K562 (cell line): Measurements from ENCODE around the gene MYEF2. TPM values are rescaled to one million over a fixed set of nuclear protein-coding genes. Genes with fewer than 3 reads are reported as not detected.

ENCODE experiments used
- ATF3 ChIP-seq, 2 experiments: fragments of 450-650 bp in 1 of 2; sonication (generic) in 1 of 2; formaldehyde crosslinking in 1 of 2; IDR thresholded peaks in 1 of 2; conservative IDR thresholded peaks in 1 of 2; 2 replicates each; pipeline versions ENCODE4 v1.6.1 to v1.8.1; 2016 to 2023; ENCODE audit warnings: mild to moderate bottlenecking in 2 of 2, moderate library complexity in 2 of 2, inconsistent platforms in 1 of 2, missing genetic modification reagents in 1 of 2
- ILF3 ChIP-seq: fragments of 450-650 bp; IDR thresholded peaks from 2 replicates; pipeline ENCODE4 v1.6.1; 2018; ENCODE audit warnings: antibody characterized with exemption, mild to moderate bottlenecking, moderate library complexity, borderline replicate concordance
- JUND ChIP-seq, 2 experiments: IDR thresholded peaks; 2 replicates in 1 of 2; 3 replicates in 1 of 2; pipeline ENCODE4 v1.6.1; 2011; ENCODE audit warnings: borderline replicate concordance in 2 of 2, low read depth in 2 of 2, low read length in 2 of 2, improper control_type of control experiment in 1 of 2, missing biosample characterization in 1 of 2, missing genetic modification characterization in 1 of 2, missing genetic modification reagents in 1 of 2
- MCM5 ChIP-seq: fragments of 450-650 bp; IDR thresholded peaks from 2 replicates; pipeline ENCODE4 v1.6.1; 2016; ENCODE audit warnings: low read depth
- MLX ChIP-seq, 2 experiments: fragments of 450-650 bp in 1 of 2; sonication (generic) in 1 of 2; formaldehyde crosslinking; conservative IDR thresholded peaks; 2 replicates each; pipeline versions ENCODE4 v1.4.0 to v1.8.1; 2020 to 2022; ENCODE audit warnings: mild to moderate bottlenecking in 1 of 2, missing genetic modification reagents in 1 of 2
- SRSF1 ChIP-seq: fragments of 200-400 bp; formaldehyde crosslinking; IDR thresholded peaks from 2 replicates; pipeline ENCODE4 v1.6.1; 2017; ENCODE audit warnings: mild to moderate bottlenecking, low read depth, low read length, moderate library complexity
- STAT6 ChIP-seq: sonication (generic); formaldehyde crosslinking; IDR thresholded peaks from 2 replicates; pipeline ENCODE4 v1.8.1; 2023; ENCODE audit warnings: mild to moderate bottlenecking, missing genetic modification reagents
- TCF7 ChIP-seq: sonication (generic); IDR thresholded peaks from 2 replicates; pipeline ENCODE4 v1.6.1; 2016; ENCODE audit warnings: antibody characterized with exemption, borderline replicate concordance
- TFE3 ChIP-seq: fragments of 450-650 bp; formaldehyde crosslinking; IDR thresholded peaks from 2 replicates; pipeline ENCODE4 v1.4.0; 2020; ENCODE audit warnings: mild to moderate bottlenecking, mixed read lengths
- YY1 ChIP-seq, 3 experiments: IDR thresholded peaks; 2 replicates each; pipeline ENCODE4 v1.6.1; 2011; ENCODE audit warnings: low read length in 2 of 3, mild to moderate bottlenecking in 2 of 3, moderate library complexity in 2 of 3, borderline replicate concordance in 1 of 3, control low read depth in 1 of 3, low read depth in 1 of 3; ENCODE audit not compliant: insufficient read depth in 3 of 3, insufficient replicate concordance in 2 of 3, control insufficient read depth in 1 of 3, insufficient read length in 1 of 3; ENCODE audit errors: extremely low read depth in 1 of 3
- ZNF639 ChIP-seq, 2 experiments: fragments of 200-800 bp in 1 of 2; sonication (Bioruptor generic) in 1 of 2; sonication (generic) in 1 of 2; formaldehyde crosslinking in 1 of 2; IDR thresholded peaks in 1 of 2; conservative IDR thresholded peaks in 1 of 2; 2 replicates each; pipeline versions ENCODE4 v1.5.0 to v1.6.1; 2016 to 2020; ENCODE audit warnings: missing compliant biosample characterization in 1 of 2, missing genetic modification characterization in 1 of 2, missing genetic modification reagents in 1 of 2
- ZNF699 ChIP-seq: fragments of 250-450 bp; sonication (Bioruptor Pico); IDR thresholded peaks from 2 replicates; pipeline ENCODE4 v1.8.0; 2021; ENCODE audit warnings: mild to moderate bottlenecking, moderate library complexity; ENCODE audit not compliant: insufficient replicate concordance
- ZNF830 ChIP-seq: fragments of 250-450 bp; sonication (Bioruptor Pico); IDR thresholded peaks from 2 replicates; pipeline ENCODE4 v1.5.0; 2021; ENCODE audit warnings: mild to moderate bottlenecking
- polyA plus RNA-seq, 8 experiments: library from polyadenylated mRNA; depleted of rRNA in 4 of 8; stranded (reverse) in 5 of 8; unstranded in 3 of 8; fragments of >200 nt; fragmentation: Nextera tagmentation in 2 of 8; fragmentation: Illumina TruSeq in 1 of 8; extraction: Ambion mirVana in 2 of 8; extraction: Trizol in 1 of 8; gene quantifications; 2 replicates each; pipeline versions ENCODE4 v1.2.1 to v1.2.3, GENCODE V29; 2011 to 2014; ENCODE audit warnings: inconsistent platforms in 1 of 8, missing spikeins in 1 of 8
- total RNA-seq, 7 experiments: library from RNA; depleted of rRNA in 6 of 7; stranded (reverse); fragments of >200 nt in 6 of 7; fragmentation: Illumina TruSeq in 2 of 7; extraction: Trizol in 2 of 7; gene quantifications; 2 replicates each; pipeline versions ENCODE4 v1.2.1 to v1.2.3, GENCODE V29; 2011 to 2021; ENCODE audit warnings: low replicate concordance in 1 of 7

Gene MYEF2
- total and polyA plus RNA-seq, 9 of the 15 experiments (the other 6 are each of a cell fraction or from before 2014, with no cell fraction given), result 0.03 to 0.82 (median 0.19) TPM

GRCh38 chr15:48177383-48177765 is 721 bp downstream of the MYEF2 start (continued):
- TF ChIP-seq ATF3 (IDR thresholded peaks at IDR 0.05) (peak; percentile 57), ATF3 (CRISPR knock-in tag; conservative IDR thresholded peaks at IDR 0.05) (no peak), ILF3 (no peak), TCF7 (no peak), JUND (IDR thresholded peaks at IDR 0.05; ENCODE audit: borderline replicate concordance, low read depth, low read length) (no peak), JUND (tag; IDR thresholded peaks at IDR 0.05; ENCODE audit: borderline replicate concordance, low read depth, low read length) (peak; percentile 31; the same call in 1 of the 3 replicates), ZNF639 (CRISPR knock-in tag; conservative IDR thresholded peaks at IDR 0.05 in 1 of 2, IDR thresholded peaks at IDR 0.05 in 1 of 2) (no peak), SRSF1 (no peak), YY1 (IDR thresholded peaks at IDR 0.05; ENCODE audit: borderline replicate concordance in 1 of 3, control insufficient read depth in 1 of 3, extremely low read depth in 1 of 3, insufficient read depth in 3 of 3, insufficient read length in 1 of 3, insufficient replicate concordance in 2 of 3, low read depth in 1 of 3, low read length in 2 of 3) (no peak), TFE3 (CRISPR knock-in tag) (no peak), ZNF830 (CRISPR knock-in tag) (no peak), MCM5 (no peak), MLX (CRISPR knock-in tag; conservative IDR thresholded peaks at IDR 0.05) (no peak), STAT6 (CRISPR knock-in tag) (no peak), ZNF699 (CRISPR knock-in tag) (no peak)
